LNCAP (cell line): ENCODE data around the gene DDAH1.

Experiments
- CTCF ChIP-seq: fragments of 450-650 bp; IDR thresholded peaks from 2 replicates; pipeline ENCODE4 v1.5.1; 2017; ENCODE audit warnings: mild to moderate bottlenecking

The DDAH1 gene

GRCh38 chr1:85447006-85447943 is 17.7 kb downstream of the DDAH1 start:
- TF ChIP-seq CTCF, result no peak

GRCh38 chr1:85445906-85446305 is 19.1 kb downstream of the DDAH1 start:
- no peak for TF ChIP-seq CTCF

- TF ChIP-seq CTCF, result no peak
These were observed 20.6 kb downstream of the DDAH1 start for GRCh38 chr1:85444381-85444780.

GRCh38 chr1:85440612-85441011 is 24.3 kb downstream of the DDAH1 start:
- no peak for TF ChIP-seq CTCF

- TF ChIP-seq CTCF, result no peak
These were observed 26.6 kb downstream of the DDAH1 start for GRCh38 chr1:85438353-85438752.

GRCh38 chr1:85437139-85437538 is 27.8 kb downstream of the DDAH1 start:
- no peak for TF ChIP-seq CTCF

GRCh38 chr1:85433096-85433495 is 31.9 kb downstream of the DDAH1 start:
- TF ChIP-seq CTCF, result no peak
